ENCODE results near the gene BNC2.

Gene BNC2

GRCh38 chr9:16512281-16512680, 358.2 kb downstream of the BNC2 start:
- Histone ChIP-seq H3K27ac (ENCODE audit: low read depth, low read length) (no peak overlapping the region), H2BK120ac (ENCODE audit: low read depth, low read length) (no peak overlapping the region), H2AK5ac (ENCODE audit: low read length) (no peak overlapping the region), H3K23ac (ENCODE audit: low read length) (no peak overlapping the region), H3K56ac (ENCODE audit: low read length) (no peak overlapping the region), H2BK5ac (ENCODE audit: low read length) (no peak overlapping the region), H3K4ac (ENCODE audit: low read depth, low read length) (no peak overlapping the region), H3K27me3 (ENCODE audit: insufficient read depth, low read length, poor library complexity) (peaks cover 1% of the 10 kb centered on the region), H3K79me1 (ENCODE audit: low read length) (no peaks in the 10 kb centered on the region), H3K36me3 (ENCODE audit: control insufficient read depth, insufficient read depth, low read length) (no peaks in the 10 kb centered on the region), H3K4me3 (ENCODE audit: low read length) (no peak overlapping the region), H2BK15ac (replicated peaks; ENCODE audit: low read depth) (no peak overlapping the region), H4K8ac (ENCODE audit: low read depth, low read length) (no peak overlapping the region), H3K18ac (ENCODE audit: low read length) (no peak overlapping the region), H3K4me2 (ENCODE audit: low read length) (no peak overlapping the region), H3K9ac (ENCODE audit: low read length) (no peak overlapping the region), H4K5ac (ENCODE audit: low read length) (no peak overlapping the region), H3K4me1 (ENCODE audit: control insufficient read depth, low read depth, low read length) (peaks cover 13% of the 10 kb centered on the region), H3K79me2 (ENCODE audit: control insufficient read depth, insufficient read depth, low read length) (no peaks in the 10 kb centered on the region)
- no CpG with 5 or more reads among the region's 4 CpGs for whole genome bisulfite sequencing (ENCODE audit: extremely low coverage, insufficient coverage, low lambda C conversion rate)
- DNase-seq: no peak

- peaks cover 1% of the 10 kb centered on the region for H3K27me3 ChIP-seq (ENCODE audit: insufficient read depth, low read length, poor library complexity)
- no peak overlapping the region for H4K8ac ChIP-seq (ENCODE audit: low read depth, low read length)
- H3K4me3 ChIP-seq (ENCODE audit: low read length): no peak overlapping the region
- H2BK5ac ChIP-seq (ENCODE audit: low read length): no peak overlapping the region
- no peak overlapping the region for H3K27ac ChIP-seq (ENCODE audit: low read depth, low read length)
- peak overlapping the region; percentile 51 for H3K18ac ChIP-seq (ENCODE audit: low read length)
- H3K56ac ChIP-seq (ENCODE audit: low read length): no peak overlapping the region
- no peak overlapping the region for H2AK5ac ChIP-seq (ENCODE audit: low read length)
- no peak overlapping the region for H2BK120ac ChIP-seq (ENCODE audit: low read depth, low read length)
- H2BK15ac ChIP-seq (replicated peaks; ENCODE audit: low read depth): no peak overlapping the region
- H3K4me1 ChIP-seq (ENCODE audit: control insufficient read depth, low read depth, low read length): peaks cover 11% of the 10 kb centered on the region
- WGBS (ENCODE audit: extremely low coverage, insufficient coverage, low lambda C conversion rate): no CpG with 5 or more reads among the region's 2 CpGs
- no peaks in the 10 kb centered on the region for H3K79me2 ChIP-seq (ENCODE audit: control insufficient read depth, insufficient read depth, low read length)
- no peaks in the 10 kb centered on the region for H3K36me3 ChIP-seq (ENCODE audit: control insufficient read depth, insufficient read depth, low read length)
- H3K79me1 ChIP-seq (ENCODE audit: low read length): no peaks in the 10 kb centered on the region
- H4K5ac ChIP-seq (ENCODE audit: low read length): no peak overlapping the region
- no peak overlapping the region for H3K9ac ChIP-seq (ENCODE audit: low read length)
- H3K4ac ChIP-seq (ENCODE audit: low read depth, low read length): no peak overlapping the region
- H3K23ac ChIP-seq (ENCODE audit: low read length): no peak overlapping the region
- no peak for DNase-seq
- H3K4me2 ChIP-seq (ENCODE audit: low read length): no peak overlapping the region
Observed at GRCh38 chr9:16510482-16510881, 360.0 kb downstream of the BNC2 start.

GRCh38 chr9:16509997-16510396, 360.5 kb downstream of the BNC2 start:
- no peaks in the 10 kb centered on the region for H3K79me2 ChIP-seq (ENCODE audit: control insufficient read depth, insufficient read depth, low read length)
- DNase-seq: no peak
- H3K23ac ChIP-seq (ENCODE audit: low read length): no peak overlapping the region
- H3K36me3 ChIP-seq (ENCODE audit: control insufficient read depth, insufficient read depth, low read length): no peaks in the 10 kb centered on the region
- peak overlapping the region; percentile 64 for H3K18ac ChIP-seq (ENCODE audit: low read length)
- no peak overlapping the region for H2AK5ac ChIP-seq (ENCODE audit: low read length)
- H3K4ac ChIP-seq (ENCODE audit: low read depth, low read length): no peak overlapping the region
- no peak overlapping the region for H2BK120ac ChIP-seq (ENCODE audit: low read depth, low read length)
- H3K4me3 ChIP-seq (ENCODE audit: low read length): no peak overlapping the region
- H3K56ac ChIP-seq (ENCODE audit: low read length): no peak overlapping the region
- H2BK15ac ChIP-seq (replicated peaks; ENCODE audit: low read depth): no peak overlapping the region
- WGBS (ENCODE audit: extremely low coverage, insufficient coverage, low lambda C conversion rate): no CpG with 5 or more reads among the region's 5 CpGs
- H3K4me1 ChIP-seq (ENCODE audit: control insufficient read depth, low read depth, low read length): peaks cover 6% of the 10 kb centered on the region
- no peak overlapping the region for H3K27ac ChIP-seq (ENCODE audit: low read depth, low read length)
- H3K27me3 ChIP-seq (ENCODE audit: insufficient read depth, low read length, poor library complexity): peaks cover 1% of the 10 kb centered on the region
- no peak overlapping the region for H3K9ac ChIP-seq (ENCODE audit: low read length)
- H4K8ac ChIP-seq (ENCODE audit: low read depth, low read length): no peak overlapping the region
- no peak overlapping the region for H2BK5ac ChIP-seq (ENCODE audit: low read length)
- H3K79me1 ChIP-seq (ENCODE audit: low read length): no peaks in the 10 kb centered on the region
- H3K4me2 ChIP-seq (ENCODE audit: low read length): no peak overlapping the region
- H4K5ac ChIP-seq (ENCODE audit: low read length): no peak overlapping the region

GRCh38 chr9:16505199-16505598, 365.3 kb downstream of the BNC2 start:
- peak; percentile 87 for DNase-seq
- Histone ChIP-seq H3K18ac (ENCODE audit: low read length) (peak overlapping the region; percentile 80), H2BK120ac (ENCODE audit: low read depth, low read length) (no peak overlapping the region), H3K36me3 (ENCODE audit: control insufficient read depth, insufficient read depth, low read length) (no peaks in the 10 kb centered on the region), H3K9ac (ENCODE audit: low read length) (no peak overlapping the region), H3K4me3 (ENCODE audit: low read length) (no peak overlapping the region), H3K27me3 (ENCODE audit: insufficient read depth, low read length, poor library complexity) (peaks cover 1% of the 10 kb centered on the region), H3K79me2 (ENCODE audit: control insufficient read depth, insufficient read depth, low read length) (no peaks in the 10 kb centered on the region), H3K4me2 (ENCODE audit: low read length) (no peak overlapping the region), H4K5ac (ENCODE audit: low read length) (no peak overlapping the region), H3K4me1 (ENCODE audit: control insufficient read depth, low read depth, low read length) (no peaks in the 10 kb centered on the region), H3K56ac (ENCODE audit: low read length) (no peak overlapping the region), H3K27ac (ENCODE audit: low read depth, low read length) (no peak overlapping the region), H3K4ac (ENCODE audit: low read depth, low read length) (no peak overlapping the region), H4K8ac (ENCODE audit: low read depth, low read length) (no peak overlapping the region), H2BK5ac (ENCODE audit: low read length) (no peak overlapping the region), H3K79me1 (ENCODE audit: low read length) (no peaks in the 10 kb centered on the region), H2AK5ac (ENCODE audit: low read length) (no peak overlapping the region), H3K23ac (ENCODE audit: low read length) (no peak overlapping the region), H2BK15ac (replicated peaks; ENCODE audit: low read depth) (no peak overlapping the region)
- WGBS (ENCODE audit: extremely low coverage, insufficient coverage, low lambda C conversion rate): no CpG with 5 or more reads among the region's 2 CpGs

GRCh38 chr9:16501726-16502125, 368.7 kb downstream of the BNC2 start:
- Histone ChIP-seq H2BK15ac (replicated peaks; ENCODE audit: low read depth) (no peak overlapping the region), H3K79me1 (ENCODE audit: low read length) (no peaks in the 10 kb centered on the region), H3K18ac (ENCODE audit: low read length) (no peak overlapping the region), H3K9ac (ENCODE audit: low read length) (no peak overlapping the region), H3K4me3 (ENCODE audit: low read length) (no peak overlapping the region), H4K8ac (ENCODE audit: low read depth, low read length) (no peak overlapping the region), H3K27ac (ENCODE audit: low read depth, low read length) (no peak overlapping the region), H3K36me3 (ENCODE audit: control insufficient read depth, insufficient read depth, low read length) (no peaks in the 10 kb centered on the region), H3K56ac (ENCODE audit: low read length) (no peak overlapping the region), H3K4me2 (ENCODE audit: low read length) (no peak overlapping the region), H2BK5ac (ENCODE audit: low read length) (no peak overlapping the region), H3K4ac (ENCODE audit: low read depth, low read length) (no peak overlapping the region), H3K79me2 (ENCODE audit: control insufficient read depth, insufficient read depth, low read length) (no peaks in the 10 kb centered on the region), H4K5ac (ENCODE audit: low read length) (no peak overlapping the region), H3K27me3 (ENCODE audit: insufficient read depth, low read length, poor library complexity) (no peaks in the 10 kb centered on the region), H3K4me1 (ENCODE audit: control insufficient read depth, low read depth, low read length) (no peaks in the 10 kb centered on the region), H2AK5ac (ENCODE audit: low read length) (no peak overlapping the region), H2BK120ac (ENCODE audit: low read depth, low read length) (no peak overlapping the region), H3K23ac (ENCODE audit: low read length) (no peak overlapping the region)
- DNase-seq: no peak
- WGBS (ENCODE audit: extremely low coverage, insufficient coverage, low lambda C conversion rate): no CpG with 5 or more reads among the region's 2 CpGs

DNA sequence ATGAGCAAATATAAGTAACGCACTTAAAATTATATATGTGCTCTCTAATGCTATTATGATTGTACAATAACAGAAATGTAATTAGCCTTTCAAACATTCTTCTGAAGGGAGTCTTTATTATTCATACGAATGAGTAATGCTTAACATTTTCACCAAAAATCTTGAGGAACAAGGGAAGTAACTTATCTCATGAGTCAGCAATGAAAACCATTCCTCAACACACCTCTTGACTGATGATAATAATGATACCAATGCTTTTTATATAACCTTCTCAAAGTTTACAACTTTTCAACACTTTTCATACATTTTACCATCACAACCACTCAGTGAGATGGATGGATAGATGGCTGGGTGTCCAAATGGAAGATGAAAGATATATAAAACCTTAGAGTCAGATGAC, 369.3 kb downstream of the BNC2 start:
- Histone ChIP-seq H3K27me3 (ENCODE audit: insufficient read depth, low read length, poor library complexity) (no peaks in the 10 kb centered on the region), H3K36me3 (ENCODE audit: control insufficient read depth, insufficient read depth, low read length) (no peaks in the 10 kb centered on the region), H3K27ac (ENCODE audit: low read depth, low read length) (no peak overlapping the region), H3K56ac (ENCODE audit: low read length) (no peak overlapping the region), H3K9ac (ENCODE audit: low read length) (no peak overlapping the region), H4K8ac (ENCODE audit: low read depth, low read length) (no peak overlapping the region), H3K4ac (ENCODE audit: low read depth, low read length) (no peak overlapping the region), H4K5ac (ENCODE audit: low read length) (no peak overlapping the region), H2BK120ac (ENCODE audit: low read depth, low read length) (no peak overlapping the region), H2BK5ac (ENCODE audit: low read length) (no peak overlapping the region), H3K23ac (ENCODE audit: low read length) (no peak overlapping the region), H3K4me1 (ENCODE audit: control insufficient read depth, low read depth, low read length) (no peaks in the 10 kb centered on the region), H3K18ac (ENCODE audit: low read length) (no peak overlapping the region), H3K4me2 (ENCODE audit: low read length) (no peak overlapping the region), H3K4me3 (ENCODE audit: low read length) (no peak overlapping the region), H3K79me1 (ENCODE audit: low read length) (no peaks in the 10 kb centered on the region), H3K79me2 (ENCODE audit: control insufficient read depth, insufficient read depth, low read length) (no peaks in the 10 kb centered on the region), H2AK5ac (ENCODE audit: low read length) (no peak overlapping the region), H2BK15ac (replicated peaks; ENCODE audit: low read depth) (no peak overlapping the region)
- WGBS (ENCODE audit: extremely low coverage, insufficient coverage, low lambda C conversion rate): no CpG with 5 or more reads among the region's 2 CpGs
- DNase-seq: no peak
